Measurements from ENCODE around the gene RBM42.
A peak's percentile ranks its signal among the peaks of the same experiment; 100 is the strongest.
"Not testable (repeated sequence)": the region's sequence is repeated elsewhere in the genome, so short reads cannot be mapped to it uniquely, and the experiment has no call there.

The RBM42 gene

GRCh38 chr19:35628565-35629331 is at the start of gene RBM42:
Gene RBM42, plus strand, starts transcription at chr19:35629036. Its CDS starts 118 bp downstream, at chr19:35629154.
- TF ChIP-seq Cebpa-rat (IDR thresholded peaks at IDR 0.05), result no peak
- peak within 1 kb of the TSS; percentile 84 for H3K27ac ChIP-seq
- peak within 1 kb of the TSS; percentile 91 for H3K9ac ChIP-seq
- peak within 1 kb of the TSS; percentile 99 for H3K4me2 ChIP-seq
- peaks cover 39% of the 10 kb centered on the region for H3K36me3 ChIP-seq
- peak within 1 kb of the TSS; percentile 97 for H3K4me3 ChIP-seq
- no peaks in the 10 kb centered on the region for H3K27me3 ChIP-seq
- peaks cover 22% of the 10 kb centered on the region for H3K4me1 ChIP-seq
- H4K20me1 ChIP-seq, result no peaks in the 10 kb centered on the region; the same call in 1 of the 2 replicates
- no peaks in the 10 kb centered on the region for H3K9me3 ChIP-seq

- Histone ChIP-seq H3K4me3 (no peak overlapping the region), H3K9ac (no peak overlapping the region), H3K27me3 (no peaks in the 10 kb centered on the region), H3K4me1 (peaks cover 7% of the 10 kb centered on the region), H3K9me3 (peaks cover 9% of the 10 kb centered on the region), H3K4me2 (no peak overlapping the region), H4K20me1 (no peaks in the 10 kb centered on the region), H3K27ac (no peak overlapping the region), H3K36me3 (no peaks in the 10 kb centered on the region)
- TF ChIP-seq Cebpa-rat (IDR thresholded peaks at IDR 0.05), result no peak
Measured at GRCh38 chr19:35582760-35583159, 46.1 kb upstream of the RBM42 start.

GRCh38 chr19:35585848-35586247 is 43.0 kb upstream of the RBM42 start, which contains the start of gene PMIS2:
Gene PMIS2, plus strand, starts transcription at chr19:35586173. Its CDS starts 87 bp downstream, at chr19:35586260.
- Histone ChIP-seq H3K4me2 (no peak within 1 kb of the TSS), H3K9ac (no peak within 1 kb of the TSS), H3K36me3 (no peaks in the 10 kb centered on the region), H3K27me3 (no peaks in the 10 kb centered on the region), H3K27ac (no peak within 1 kb of the TSS), H3K4me3 (no peak within 1 kb of the TSS), H4K20me1 (no peaks in the 10 kb centered on the region), H3K4me1 (peaks cover 24% of the 10 kb centered on the region), H3K9me3 (peaks cover 7% of the 10 kb centered on the region)
- no peak for TF ChIP-seq Cebpa-rat (IDR thresholded peaks at IDR 0.05)

- no peak overlapping the region for H3K4me2 ChIP-seq
- no peak overlapping the region for H3K4me3 ChIP-seq
- no peak overlapping the region for H3K9ac ChIP-seq
- peaks cover 24% of the 10 kb centered on the region for H3K4me1 ChIP-seq
- H3K36me3 ChIP-seq, result no peaks in the 10 kb centered on the region
- peaks cover 7% of the 10 kb centered on the region for H3K9me3 ChIP-seq
- H4K20me1 ChIP-seq, result no peaks in the 10 kb centered on the region
- TF ChIP-seq Cebpa-rat (IDR thresholded peaks at IDR 0.05), result no peak
- H3K27ac ChIP-seq, result no peak overlapping the region
- no peaks in the 10 kb centered on the region for H3K27me3 ChIP-seq
Measured at GRCh38 chr19:35587321-35587720, 41.5 kb upstream of the RBM42 start.

GRCh38 chr19:35590875-35591274 is 38.0 kb upstream of the RBM42 start:
- no peak overlapping the region for H3K4me3 ChIP-seq
- TF ChIP-seq Cebpa-rat (IDR thresholded peaks at IDR 0.05), result no peak
- no peak overlapping the region for H3K4me2 ChIP-seq
- H3K27me3 ChIP-seq, result no peaks in the 10 kb centered on the region
- no peaks in the 10 kb centered on the region for H3K36me3 ChIP-seq
- H3K9ac ChIP-seq, result no peak overlapping the region
- H3K9me3 ChIP-seq, result peaks cover 3% of the 10 kb centered on the region
- no peaks in the 10 kb centered on the region for H4K20me1 ChIP-seq
- H3K27ac ChIP-seq, result no peak overlapping the region
- H3K4me1 ChIP-seq, result peaks cover 24% of the 10 kb centered on the region

- Histone ChIP-seq H3K4me1 (peaks cover 29% of the 10 kb centered on the region), H3K27me3 (no peaks in the 10 kb centered on the region), H3K27ac (no peak overlapping the region), H3K9ac (no peak overlapping the region), H3K9me3 (no peaks in the 10 kb centered on the region), H4K20me1 (no peaks in the 10 kb centered on the region), H3K4me3 (no peak overlapping the region), H3K36me3 (no peaks in the 10 kb centered on the region), H3K4me2 (no peak overlapping the region)
- no peak for TF ChIP-seq Cebpa-rat (IDR thresholded peaks at IDR 0.05)
Measured at GRCh38 chr19:35592226-35592625, 36.6 kb upstream of the RBM42 start.

GRCh38 chr19:35595026-35595425 is 33.8 kb upstream of the RBM42 start:
- H3K9me3 ChIP-seq, H3K9ac ChIP-seq, H4K20me1 ChIP-seq, H3K36me3 ChIP-seq, H3K27ac ChIP-seq, H3K27me3 ChIP-seq, H3K4me1 ChIP-seq, H3K4me3 ChIP-seq, H3K4me2 ChIP-seq: not testable (repeated sequence)

GRCh38 chr19:35595928-35596327 is 32.9 kb upstream of the RBM42 start:
- Histone ChIP-seq H3K9me3 (no peaks in the 10 kb centered on the region), H3K36me3 (no peaks in the 10 kb centered on the region), H3K4me3 (no peak overlapping the region), H3K27me3 (no peaks in the 10 kb centered on the region), H3K9ac (no peak overlapping the region), H3K4me1 (peaks cover 6% of the 10 kb centered on the region; the same call in 1 of the 2 replicates), H3K27ac (no peak overlapping the region), H4K20me1 (no peaks in the 10 kb centered on the region), H3K4me2 (0 out of 2 replicates have a peak overlapping the region, but pooled peaks have one; percentile 2)
- TF ChIP-seq Cebpa-rat (IDR thresholded peaks at IDR 0.05), result no peak

GRCh38 chr19:35596366-35596999 is 32.4 kb upstream of the RBM42 start:
- no peaks in the 10 kb centered on the region for H3K36me3 ChIP-seq
- H3K9ac ChIP-seq, result no peak overlapping the region
- no peaks in the 10 kb centered on the region for H4K20me1 ChIP-seq
- no peaks in the 10 kb centered on the region for H3K27me3 ChIP-seq
- H3K4me2 ChIP-seq, result 0 out of 2 replicates have a peak overlapping the region, but pooled peaks have one; percentile 2
- no peaks in the 10 kb centered on the region for H3K9me3 ChIP-seq
- H3K4me3 ChIP-seq, result no peak overlapping the region
- no peak for TF ChIP-seq Cebpa-rat (IDR thresholded peaks at IDR 0.05)
- H3K27ac ChIP-seq, result no peak overlapping the region
- H3K4me1 ChIP-seq, result peaks cover 6% of the 10 kb centered on the region; the same call in 1 of the 2 replicates

- H4K20me1 ChIP-seq, result no peaks in the 10 kb centered on the region
- peaks cover 12% of the 10 kb centered on the region for H3K9me3 ChIP-seq
- no peaks in the 10 kb centered on the region for H3K27me3 ChIP-seq
- H3K27ac ChIP-seq, result no peak overlapping the region
- no peaks in the 10 kb centered on the region for H3K4me1 ChIP-seq
- H3K4me3 ChIP-seq, result no peak overlapping the region
- H3K4me2 ChIP-seq, result no peak overlapping the region
- no peak for TF ChIP-seq Cebpa-rat (IDR thresholded peaks at IDR 0.05)
- H3K36me3 ChIP-seq, result no peaks in the 10 kb centered on the region
- no peak overlapping the region for H3K9ac ChIP-seq
Measured at GRCh38 chr19:35601971-35602370, 26.9 kb upstream of the RBM42 start.

- H3K4me1 ChIP-seq, H3K4me3 ChIP-seq, H3K9ac ChIP-seq, H4K20me1 ChIP-seq, H3K4me2 ChIP-seq, H3K27ac ChIP-seq, H3K36me3 ChIP-seq, H3K27me3 ChIP-seq: not testable (repeated sequence)
- peaks cover 31% of the 10 kb centered on the region for H3K9me3 ChIP-seq
Measured at GRCh38 chr19:35604436-35604835, 24.4 kb upstream of the RBM42 start.

- not testable (repeated sequence) for H3K9ac ChIP-seq, H3K27me3 ChIP-seq
Measured at GRCh38 chr19:35607170-35607569, 21.7 kb upstream of the RBM42 start.

More at GRCh38 chr19:35607170-35607569, 21.7 kb upstream of the RBM42 start:
- H3K36me3 ChIP-seq, H3K27ac ChIP-seq, H3K4me2 ChIP-seq, H3K4me3 ChIP-seq, H4K20me1 ChIP-seq: not testable (repeated sequence)
- Histone ChIP-seq H3K9me3 (peaks cover 31% of the 10 kb centered on the region), H3K4me1 (peaks cover 11% of the 10 kb centered on the region)
